KMS-11 (cell line): ENCODE results near the gene GLS2.

Experiments used
- H2AFZ ChIP-seq: fragments of 200-600 bp; sonication (generic); 2 replicates; pipeline ENCODE4 v1.6.1; 2016; ENCODE audit warnings: antibody characterized with exemption, mixed run types, low read depth
- H3K27ac ChIP-seq: fragments of 200-600 bp; sonication (generic); 2 replicates; pipeline ENCODE4 v1.6.1; 2016; ENCODE audit warnings: mild to moderate bottlenecking, mixed run types
- H3K27me3 ChIP-seq: fragments of 200-600 bp; sonication (generic); 2 replicates; pipeline ENCODE4 v1.6.1; 2017; ENCODE audit warnings: mild to moderate bottlenecking, low read depth, mixed run types, moderate library complexity; ENCODE audit not compliant: insufficient read depth
- H3K36me3 ChIP-seq: fragments of 200-600 bp; sonication (generic); 2 replicates; pipeline ENCODE4 v1.6.1; 2017; ENCODE audit warnings: mild to moderate bottlenecking, mixed run types; ENCODE audit not compliant: insufficient read depth
- H3K4me1 ChIP-seq: fragments of 200-600 bp; sonication (generic); 2 replicates; pipeline ENCODE4 v1.6.1; 2016; ENCODE audit warnings: mild to moderate bottlenecking, low read depth, mixed run types; ENCODE audit not compliant: poor library complexity, severe bottlenecking
- H3K4me2 ChIP-seq: fragments of 200-600 bp; sonication (generic); 2 replicates; pipeline ENCODE4 v1.7.0; 2016; ENCODE audit warnings: mild to moderate bottlenecking, mixed run types
- H3K4me3 ChIP-seq: fragments of 200-600 bp; sonication (generic); IDR thresholded peaks from 2 replicates; pipeline ENCODE4 v1.6.1; 2017; ENCODE audit warnings: low read depth, low read length, mixed read lengths; ENCODE audit not compliant: insufficient read depth
- H3K79me2 ChIP-seq: fragments of 200-600 bp; sonication (generic); 2 replicates; pipeline ENCODE4 v1.6.1; 2016; ENCODE audit warnings: low read depth, mixed run types; ENCODE audit not compliant: insufficient read depth
- H3K9ac ChIP-seq: fragments of 200-600 bp; sonication (generic); 2 replicates; pipeline ENCODE4 v1.6.1; 2016; ENCODE audit warnings: mild to moderate bottlenecking, mixed run types
- H4K20me1 ChIP-seq: fragments of 200-600 bp; sonication (generic); 2 replicates; pipeline ENCODE4 v1.6.1; 2016; ENCODE audit warnings: mild to moderate bottlenecking, mixed run types; ENCODE audit not compliant: insufficient read depth
- TF ChIP-seq, protein P1 (sequence below): fragments of 200-600 bp; sonication (generic); conservative IDR thresholded peaks from 2 replicates; pipeline ENCODE4 v1.6.1; 2017; ENCODE audit warnings: low read depth, mild to moderate bottlenecking, antibody characterized with exemption, low read length, moderate library complexity, mixed read lengths

GLS2 gene

DNA sequence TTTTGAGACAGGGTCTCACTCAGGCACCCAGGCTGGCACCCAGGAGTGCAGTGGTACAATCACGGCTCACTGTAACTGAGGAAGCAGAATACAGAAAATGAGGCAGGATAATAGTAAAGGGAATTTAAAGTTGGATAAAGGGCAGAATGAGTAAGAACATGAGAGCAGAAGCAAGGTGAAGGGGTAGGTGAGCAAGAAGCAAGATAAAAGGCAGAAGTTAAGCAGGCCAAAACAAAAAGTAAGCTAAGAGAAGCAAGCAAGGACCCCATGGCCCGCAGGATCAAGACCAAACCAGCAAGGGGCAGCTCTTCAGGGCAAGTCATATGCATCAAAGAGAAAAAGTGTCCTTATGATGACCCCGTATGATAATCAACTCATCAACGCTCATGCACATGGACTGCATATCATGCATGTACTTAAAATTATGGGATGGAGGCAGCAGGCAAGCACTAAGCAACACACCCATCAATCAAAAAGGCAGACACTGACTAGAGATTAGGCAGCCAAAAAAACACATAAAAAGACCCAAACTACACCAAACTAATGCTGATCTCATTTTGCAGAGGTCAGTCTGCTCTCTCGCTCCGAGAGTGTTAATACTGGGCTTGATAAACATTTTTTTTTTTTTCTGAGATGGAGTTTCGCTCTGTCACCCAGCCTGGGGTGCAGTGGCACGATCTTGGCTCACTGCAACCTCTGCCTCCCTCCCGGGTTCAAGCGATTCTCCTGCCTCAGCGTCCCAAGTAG, 50.4 kb downstream of the GLS2 start:
- Histone ChIP-seq H3K9ac (no peak overlapping the region), H3K27me3 (no peaks in the 10 kb centered on the region), H4K20me1 (no peaks in the 10 kb centered on the region), H2AFZ (no peak overlapping the region), H3K27ac (no peak overlapping the region), H3K4me1 (no peaks in the 10 kb centered on the region), H3K79me2 (peaks cover 63% of the 10 kb centered on the region; the same call in 1 of the 2 replicates), H3K36me3 (peaks cover 8% of the 10 kb centered on the region; the same call in 1 of the 2 replicates), H3K4me3 (no peak overlapping the region), H3K4me2 (no peak overlapping the region)
- TF ChIP-seq, protein P1, sequence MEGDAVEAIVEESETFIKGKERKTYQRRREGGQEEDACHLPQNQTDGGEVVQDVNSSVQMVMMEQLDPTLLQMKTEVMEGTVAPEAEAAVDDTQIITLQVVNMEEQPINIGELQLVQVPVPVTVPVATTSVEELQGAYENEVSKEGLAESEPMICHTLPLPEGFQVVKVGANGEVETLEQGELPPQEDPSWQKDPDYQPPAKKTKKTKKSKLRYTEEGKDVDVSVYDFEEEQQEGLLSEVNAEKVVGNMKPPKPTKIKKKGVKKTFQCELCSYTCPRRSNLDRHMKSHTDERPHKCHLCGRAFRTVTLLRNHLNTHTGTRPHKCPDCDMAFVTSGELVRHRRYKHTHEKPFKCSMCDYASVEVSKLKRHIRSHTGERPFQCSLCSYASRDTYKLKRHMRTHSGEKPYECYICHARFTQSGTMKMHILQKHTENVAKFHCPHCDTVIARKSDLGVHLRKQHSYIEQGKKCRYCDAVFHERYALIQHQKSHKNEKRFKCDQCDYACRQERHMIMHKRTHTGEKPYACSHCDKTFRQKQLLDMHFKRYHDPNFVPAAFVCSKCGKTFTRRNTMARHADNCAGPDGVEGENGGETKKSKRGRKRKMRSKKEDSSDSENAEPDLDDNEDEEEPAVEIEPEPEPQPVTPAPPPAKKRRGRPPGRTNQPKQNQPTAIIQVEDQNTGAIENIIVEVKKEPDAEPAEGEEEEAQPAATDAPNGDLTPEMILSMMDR = no peak

DNA sequence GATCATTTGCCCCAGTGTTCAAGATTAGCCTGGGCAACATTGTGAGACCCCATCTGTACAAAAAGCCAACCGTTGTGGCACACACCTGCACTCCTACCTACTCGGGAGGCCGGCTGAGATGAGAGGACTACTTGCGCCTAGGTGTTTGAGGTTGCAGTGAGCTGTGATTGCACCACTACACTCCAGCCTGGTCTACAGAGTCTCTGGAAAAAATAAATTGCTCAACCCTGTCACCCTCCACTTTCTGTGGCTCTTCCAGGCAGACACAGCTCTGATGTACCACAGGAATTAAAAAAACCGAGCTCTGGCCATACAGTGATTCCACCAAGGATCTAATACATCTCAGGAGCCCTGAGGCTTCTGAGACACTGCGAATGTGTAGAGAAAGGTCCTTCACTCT, 53.1 kb downstream of the GLS2 start:
- TF ChIP-seq, protein P1 = no peak
- no peaks in the 10 kb centered on the region for H3K27me3 ChIP-seq
- H3K36me3 ChIP-seq = peaks cover 15% of the 10 kb centered on the region; the same call in 1 of the 2 replicates

DNA sequence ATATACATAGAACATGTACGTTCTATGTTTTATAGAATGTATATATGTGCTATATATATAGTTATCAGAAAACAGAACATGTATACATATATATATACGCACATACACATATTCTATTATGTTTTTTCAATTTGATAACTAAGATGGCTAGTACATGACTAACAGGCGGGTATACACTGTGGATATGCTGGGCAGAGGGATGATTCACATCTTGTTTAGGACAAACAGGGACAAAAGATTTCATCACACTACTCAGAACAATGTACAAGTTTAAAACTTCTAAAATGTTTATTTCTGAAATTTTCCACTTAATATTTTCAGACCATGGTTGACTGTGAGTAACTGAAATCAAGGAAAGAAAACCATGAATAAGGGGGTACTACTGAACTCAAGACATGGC, 56.1 kb downstream of the GLS2 start:
- no peak overlapping the region for H3K9ac ChIP-seq

More for the DNA sequence above, 53.1 kb downstream of the GLS2 start:
- no peak overlapping the region for H3K4me3 ChIP-seq
- H3K4me1 ChIP-seq = no peaks in the 10 kb centered on the region
- peaks cover 41% of the 10 kb centered on the region; the same call in 1 of the 2 replicates for H3K79me2 ChIP-seq
- no peaks in the 10 kb centered on the region for H4K20me1 ChIP-seq
- H3K27ac ChIP-seq = no peak overlapping the region
- H3K4me2 ChIP-seq = no peak overlapping the region
- no peak overlapping the region for H2AFZ ChIP-seq
- H3K9ac ChIP-seq = no peak overlapping the region

DNA sequence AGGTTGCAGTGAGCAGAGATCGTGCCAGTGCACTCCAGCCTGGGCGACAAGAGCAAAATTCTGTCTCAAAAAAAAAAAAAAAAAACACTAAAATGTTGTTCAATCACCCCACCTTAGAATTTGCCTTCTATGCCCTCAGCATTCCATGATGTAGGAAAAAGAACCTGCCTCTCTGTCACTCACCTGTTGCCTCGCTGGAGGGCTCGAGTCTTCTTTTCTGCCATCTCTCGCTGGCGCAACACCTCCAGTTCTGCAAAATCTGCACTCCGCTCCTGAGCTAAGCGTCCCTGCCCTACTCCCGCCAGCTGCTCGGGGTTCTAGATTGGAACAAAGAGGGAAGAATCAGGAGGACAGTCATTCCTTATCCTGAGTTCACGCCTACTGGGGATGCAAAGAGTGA, 56.7 kb downstream of the GLS2 start:
- H3K79me2 ChIP-seq = peaks cover 6% of the 10 kb centered on the region; the same call in 1 of the 2 replicates
- H2AFZ ChIP-seq = no peak overlapping the region
- no peak overlapping the region for H3K9ac ChIP-seq
- no peaks in the 10 kb centered on the region for H3K27me3 ChIP-seq
- peaks cover 18% of the 10 kb centered on the region; the same call in 1 of the 2 replicates for H3K36me3 ChIP-seq
- H3K4me3 ChIP-seq = no peak overlapping the region
- TF ChIP-seq, protein P1 = no peak
- no peak overlapping the region for H3K27ac ChIP-seq
- H4K20me1 ChIP-seq = no peaks in the 10 kb centered on the region
- no peak overlapping the region for H3K4me2 ChIP-seq
- H3K4me1 ChIP-seq = no peaks in the 10 kb centered on the region

More for the DNA sequence above, 56.1 kb downstream of the GLS2 start:
- Histone ChIP-seq H3K27ac (no peak overlapping the region), H3K36me3 (peaks cover 18% of the 10 kb centered on the region; the same call in 1 of the 2 replicates), H3K4me3 (no peak overlapping the region), H3K4me1 (no peaks in the 10 kb centered on the region), H3K4me2 (no peak overlapping the region), H2AFZ (no peak overlapping the region), H3K27me3 (no peaks in the 10 kb centered on the region), H4K20me1 (no peaks in the 10 kb centered on the region), H3K79me2 (peaks cover 11% of the 10 kb centered on the region; the same call in 1 of the 2 replicates)
- TF ChIP-seq, protein P1 = no peak
